B cell (primary cell): ENCODE results near the gene CNTN2. TPM values are rescaled to one million over a fixed set of nuclear protein-coding genes. Genes with fewer than 3 reads are reported as not detected.

Source experiments
- ATAC-seq: fragments of 200-7000 bp; cut with Tn5 transposase; one replicate; pipeline ENCODE4 v1.10.0; 2021; ENCODE audit warnings: low read depth, mild to moderate bottlenecking, moderate number of reproducible peaks, moderate library complexity
- CTCF ChIA-PET: fragments of 350-600 bp; sonication (Branson Sonifier 250); formaldehyde crosslinking; loops from one replicate; lab custom pipeline; 2021; ENCODE audit warnings: antibody characterized with exemption, inconsistent platforms; lab: Charles Lee
- POLR2A ChIA-PET: fragments of 350-600 bp; sonication (Branson Sonifier 250); formaldehyde crosslinking; loops from one replicate; lab custom pipeline; 2021; ENCODE audit warnings: antibody characterized with exemption; lab: Charles Lee
- DNase-seq: peaks from one replicate; pipeline ENCODE4 v3.0.0; 2013
- H2AFZ ChIP-seq: 2 replicates; pipeline ENCODE4 v1.6.1; 2012; ENCODE audit warnings: mild to moderate bottlenecking, low read depth, low read length; ENCODE audit not compliant: insufficient read depth, poor library complexity, severe bottlenecking
- H3K27ac ChIP-seq, 2 donors: 1 replicate in 1 of 2; 2 replicates in 1 of 2; pipeline ENCODE4 v1.5.1; 2012 to 2013; ENCODE audit warnings: low read length in 2 of 2, mild to moderate bottlenecking in 2 of 2, moderate library complexity in 1 of 2
- H3K27me3 ChIP-seq, 4 experiments: fragments of 200-600 bp in 1 of 4; sonication (generic) in 1 of 4; replicated peaks in 1 of 4; 1 replicate in 2 of 4; 2 replicates in 2 of 4; pipeline versions ENCODE4 v1.6.1 to v1.7.0; 2013 to 2016; ENCODE audit warnings: low read length in 3 of 4, mild to moderate bottlenecking in 2 of 4, mixed read lengths in 1 of 4, moderate library complexity in 1 of 4; ENCODE audit not compliant: insufficient read depth in 4 of 4, control insufficient read depth in 3 of 4; ENCODE audit errors: control extremely low read depth in 1 of 4
- H3K36me3 ChIP-seq, 2 experiments: replicated peaks in 1 of 2; 1 replicate in 1 of 2; 2 replicates in 1 of 2; pipeline versions ENCODE4 v1.6.1 to v1.7.1; 2013; ENCODE audit warnings: low read length in 1 of 2; ENCODE audit not compliant: insufficient read depth in 2 of 2, control insufficient read depth in 1 of 2; ENCODE audit errors: control extremely low read depth in 1 of 2, extremely low read depth in 1 of 2
- H3K4me1 ChIP-seq, 2 donors: fragments of 200-600 bp in 1 of 2; sonication (generic) in 1 of 2; 1 replicate in 1 of 2; 2 replicates in 1 of 2; pipeline versions ENCODE4 v1.5.1 to v1.6.1; 2013 to 2017; ENCODE audit warnings: low read length in 2 of 2; ENCODE audit not compliant: control insufficient read depth in 2 of 2, insufficient read depth in 2 of 2
- H3K4me2 ChIP-seq: replicated peaks from 2 replicates; pipeline ENCODE3; 2012; ENCODE audit warnings: mild to moderate bottlenecking, low read depth, low read length; ENCODE audit not compliant: poor library complexity, severe bottlenecking
- H3K4me3 ChIP-seq, 5 experiments: fragments of 200-600 bp in 1 of 5; sonication (generic) in 1 of 5; 1 replicate in 3 of 5; 2 replicates in 2 of 5; pipeline versions ENCODE4 v1.5.1 to v1.7.0; 2011 to 2016; ENCODE audit warnings: low read length in 4 of 5, mild to moderate bottlenecking in 4 of 5, low read depth in 2 of 5, control low read depth in 1 of 5, moderate library complexity in 1 of 5; ENCODE audit not compliant: insufficient read depth in 1 of 5; ENCODE audit errors: control extremely low read depth in 1 of 5, extremely low read depth in 1 of 5
- H3K79me2 ChIP-seq: fragments of 200-600 bp; sonication (generic); one replicate; pipeline ENCODE4 v1.6.0; 2016; ENCODE audit warnings: low read length; ENCODE audit not compliant: control insufficient read depth, insufficient read depth
- H3K9ac ChIP-seq: fragments of 200-600 bp; sonication (generic); 2 replicates; pipeline ENCODE4 v1.6.1; 2017; ENCODE audit warnings: mild to moderate bottlenecking, low read length, moderate library complexity
- H3K9me3 ChIP-seq, 3 donors: one replicate each; pipeline versions ENCODE4 v1.6.1 to v1.7.1; 2013; ENCODE audit warnings: low read length in 2 of 3; ENCODE audit not compliant: control insufficient read depth in 2 of 3, insufficient read depth in 1 of 3; ENCODE audit errors: control extremely low read depth in 1 of 3
- H4K20me1 ChIP-seq: 2 replicates; pipeline ENCODE4 v1.6.0; 2012; ENCODE audit warnings: mild to moderate bottlenecking, low read length; ENCODE audit not compliant: insufficient read depth, control insufficient read depth, poor library complexity, severe bottlenecking
- H3K27ac Mint-ChIP-seq: one replicate; pipeline ENCODE4 v1.8.0; 2021; ENCODE audit warnings: mixed read lengths
- H3K27me3 Mint-ChIP-seq: one replicate; pipeline ENCODE4 v1.8.0; 2021; ENCODE audit warnings: mixed read lengths
- H3K4me1 Mint-ChIP-seq: one replicate; pipeline ENCODE4 v1.8.0; 2021; ENCODE audit warnings: mixed read lengths
- H3K4me3 Mint-ChIP-seq: one replicate; pipeline ENCODE4 v1.8.0; 2021; ENCODE audit warnings: mixed read lengths
- H3K9me3 Mint-ChIP-seq: one replicate; pipeline ENCODE4 v1.8.0; 2022; ENCODE audit warnings: mixed read lengths; ENCODE audit not compliant: insufficient read depth
- EZH2 ChIP-seq: IDR thresholded peaks from 2 replicates; pipeline ENCODE4 v1.6.1; 2012; ENCODE audit warnings: borderline replicate concordance, low read depth, mild to moderate bottlenecking, moderate library complexity, low read length; ENCODE audit not compliant: insufficient read depth, poor library complexity, severe bottlenecking
- WGBS: methylation state at CpG from one replicate; pipeline ENCODE4 v1.1.5; 2013; ENCODE audit warnings: missing lambda C conversion rate; ENCODE audit not compliant: insufficient coverage; 5-methylcytosine and 5-hydroxymethylcytosine counted together
- intact Hi-C: fragments of 100-400 bp; cut with micrococcal nuclease; formaldehyde crosslinking; loops from one replicate; pipeline ENCODE4 v1.10.0; 2022
- polyA plus RNA-seq: library from polyadenylated mRNA; depleted of rRNA; stranded (reverse); fragments of >200 nt; gene quantifications from 2 replicates; pipeline ENCODE4 v1.2.3, GENCODE V29; 2012
- total RNA-seq, 2 donors: library from RNA; stranded (reverse); fragments of 120-200 nt in 1 of 2; gene quantifications; 1 replicate in 1 of 2; 2 replicates in 1 of 2; pipeline versions ENCODE4 v1.2.3 to v1.2.4, GENCODE V29; 2013 to 2022
- TF ChIP-seq, protein P1 (sequence below): fragments of 200-600 bp; IDR thresholded peaks from one replicate; pipeline ENCODE4 v1.8.0; 2022; ENCODE audit warnings: antibody characterized with exemption, mild to moderate bottlenecking

CNTN2 gene
- total and polyA plus RNA-seq, 2 donors (not counting 1 experiment from before 2014, with no cell fraction given), result not detected

- DNase-seq (peak; percentile 77), ATAC-seq (peak; percentile 62)
- Histone ChIP-seq H3K4me2 (no peak overlapping the region), H3K36me3 (no peaks in the 10 kb centered on the region), H3K9me3 (no peaks in the 10 kb centered on the region), H2AFZ (no peak overlapping the region), H3K27ac (no peak overlapping the region), H3K9ac (no peak overlapping the region), H3K79me2 (no peaks in the 10 kb centered on the region), H3K4me1 (peaks cover 0 to 6% of the 10 kb centered on the region in 2 donors), H3K27me3 (no peaks in the 10 kb centered on the region), H3K4me3 (no peak overlapping the region), H4K20me1 (no peaks in the 10 kb centered on the region)
- no peaks in the 10 kb centered on the region for H3K4me1 Mint-ChIP-seq
- H3K4me3 Mint-ChIP-seq, result no peak overlapping the region
- intact Hi-C loops, result loop anchor here (1.0 kb wide), 1 partner anchor 72 kb away; no protein-coding TSS in a partner anchor
- ChIA-PET CTCF (interaction anchor here (0.6 to 4.0 kb wide), 45 partner anchors 8 to 754 kb away, joined by 3 to 94 read pairs (median 4); partner anchors contain the start of gene TMCC2), POLR2A (no interaction called here)
- 49% methylated on average over 12 of the region's 13 CpGs for WGBS
- TF ChIP-seq EZH2, result no peak
- TF ChIP-seq, protein P1, sequence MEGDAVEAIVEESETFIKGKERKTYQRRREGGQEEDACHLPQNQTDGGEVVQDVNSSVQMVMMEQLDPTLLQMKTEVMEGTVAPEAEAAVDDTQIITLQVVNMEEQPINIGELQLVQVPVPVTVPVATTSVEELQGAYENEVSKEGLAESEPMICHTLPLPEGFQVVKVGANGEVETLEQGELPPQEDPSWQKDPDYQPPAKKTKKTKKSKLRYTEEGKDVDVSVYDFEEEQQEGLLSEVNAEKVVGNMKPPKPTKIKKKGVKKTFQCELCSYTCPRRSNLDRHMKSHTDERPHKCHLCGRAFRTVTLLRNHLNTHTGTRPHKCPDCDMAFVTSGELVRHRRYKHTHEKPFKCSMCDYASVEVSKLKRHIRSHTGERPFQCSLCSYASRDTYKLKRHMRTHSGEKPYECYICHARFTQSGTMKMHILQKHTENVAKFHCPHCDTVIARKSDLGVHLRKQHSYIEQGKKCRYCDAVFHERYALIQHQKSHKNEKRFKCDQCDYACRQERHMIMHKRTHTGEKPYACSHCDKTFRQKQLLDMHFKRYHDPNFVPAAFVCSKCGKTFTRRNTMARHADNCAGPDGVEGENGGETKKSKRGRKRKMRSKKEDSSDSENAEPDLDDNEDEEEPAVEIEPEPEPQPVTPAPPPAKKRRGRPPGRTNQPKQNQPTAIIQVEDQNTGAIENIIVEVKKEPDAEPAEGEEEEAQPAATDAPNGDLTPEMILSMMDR, result peak; percentile 80
- H3K9me3 Mint-ChIP-seq, result no peaks in the 10 kb centered on the region
- no peak overlapping the region for H3K27ac Mint-ChIP-seq
- H3K27me3 Mint-ChIP-seq, result no peaks in the 10 kb centered on the region
Observed at GRCh38 chr1:205061665-205062069, 18.7 kb downstream of the CNTN2 start.

GRCh38 chr1:205062319-205062718 is 19.3 kb downstream of the CNTN2 start:
- Histone ChIP-seq H3K9me3 (no peaks in the 10 kb centered on the region), H3K4me1 (peaks cover 0 to 6% of the 10 kb centered on the region in 2 donors), H3K27ac (no peak overlapping the region), H4K20me1 (no peaks in the 10 kb centered on the region), H3K79me2 (no peaks in the 10 kb centered on the region), H3K4me3 (no peak overlapping the region), H3K9ac (no peak overlapping the region), H3K4me2 (no peak overlapping the region), H3K36me3 (no peaks in the 10 kb centered on the region), H3K27me3 (no peaks in the 10 kb centered on the region), H2AFZ (no peak overlapping the region)
- H3K4me3 Mint-ChIP-seq, result no peak overlapping the region
- TF ChIP-seq, protein P1, result no peak
- no peak for TF ChIP-seq EZH2
- ATAC-seq (no peak), DNase-seq (no peak)
- WGBS, result 97% methylated on average over 8 of the region's 8 CpGs
- H3K27me3 Mint-ChIP-seq, result no peaks in the 10 kb centered on the region
- CTCF ChIA-PET, result interaction anchor here (0.6 to 4.0 kb wide), 27 partner anchors 9 to 649 kb away, joined by 3 to 94 read pairs (median 6); no protein-coding TSS in a partner anchor
- intact Hi-C loops, result no loop called here
- no peaks in the 10 kb centered on the region for H3K9me3 Mint-ChIP-seq
- POLR2A ChIA-PET, result no interaction called here
- no peak overlapping the region for H3K27ac Mint-ChIP-seq
- H3K4me1 Mint-ChIP-seq, result no peaks in the 10 kb centered on the region
